Measurements from ENCODE around the gene NPAS2. TPM values are rescaled to one million over a fixed set of nuclear protein-coding genes. Genes with fewer than 3 reads are reported as not detected.

NPAS2 gene
- total and polyA plus RNA-seq, 2 donors (not counting 1 experiment from before 2014, with no cell fraction given), result 3.6 to 4.9 TPM

- H3K27me3 ChIP-seq (ENCODE audit: control insufficient read depth, insufficient read depth, low read length), result no peaks in the 10 kb centered on the region
- H3K9me3 ChIP-seq (ENCODE audit: control insufficient read depth, insufficient read depth, low read depth, low read length), result no peaks in the 10 kb centered on the region
Observed at GRCh38 chr2:101040761-101041160, 220.8 kb downstream of the NPAS2 start.

GRCh38 chr2:101041413-101041812, 221.5 kb downstream of the NPAS2 start:
- Histone ChIP-seq H3K4me2 (ENCODE audit: extremely low read depth, insufficient read depth, low read length) (no peak overlapping the region), H3K4me3 (replicated peaks in 1 of 4; ENCODE audit: control extremely low read depth in 1 of 4, insufficient read depth in 1 of 4, low read depth in 3 of 4, low read length in 4 of 4) (no peak overlapping the region), H3K27ac (ENCODE audit: insufficient read depth, low read length) (no peak overlapping the region), H3K9me3 (ENCODE audit: control insufficient read depth, insufficient read depth, low read depth, low read length) (no peaks in the 10 kb centered on the region), H3K79me2 (ENCODE audit: control insufficient read depth, insufficient read depth, low read length) (no peaks in the 10 kb centered on the region), H3K36me3 (ENCODE audit: control insufficient read depth, insufficient read depth, low read length) (peaks cover 4% of the 10 kb centered on the region), H4K20me1 (ENCODE audit: control insufficient read depth, extremely low read depth, insufficient read depth, low read length) (no peaks in the 10 kb centered on the region), H3K4me1 (ENCODE audit: control insufficient read depth, extremely low read depth, insufficient read depth, low read length) (no peaks in the 10 kb centered on the region), H3K9ac (ENCODE audit: insufficient read depth, low read length) (no peak overlapping the region), H3K27me3 (ENCODE audit: control insufficient read depth, insufficient read depth, low read length) (no peaks in the 10 kb centered on the region), H2AFZ (ENCODE audit: low read length) (no peak overlapping the region)
- DNase-seq (ENCODE audit: low read depth in 2 of 2), result peak in 1 of 2 donors; percentile 16
- no peak for TF ChIP-seq EZH2 (IDR thresholded peaks at IDR 0.05; ENCODE audit: low read length, missing control alignments)
- TF ChIP-seq, protein P1, sequence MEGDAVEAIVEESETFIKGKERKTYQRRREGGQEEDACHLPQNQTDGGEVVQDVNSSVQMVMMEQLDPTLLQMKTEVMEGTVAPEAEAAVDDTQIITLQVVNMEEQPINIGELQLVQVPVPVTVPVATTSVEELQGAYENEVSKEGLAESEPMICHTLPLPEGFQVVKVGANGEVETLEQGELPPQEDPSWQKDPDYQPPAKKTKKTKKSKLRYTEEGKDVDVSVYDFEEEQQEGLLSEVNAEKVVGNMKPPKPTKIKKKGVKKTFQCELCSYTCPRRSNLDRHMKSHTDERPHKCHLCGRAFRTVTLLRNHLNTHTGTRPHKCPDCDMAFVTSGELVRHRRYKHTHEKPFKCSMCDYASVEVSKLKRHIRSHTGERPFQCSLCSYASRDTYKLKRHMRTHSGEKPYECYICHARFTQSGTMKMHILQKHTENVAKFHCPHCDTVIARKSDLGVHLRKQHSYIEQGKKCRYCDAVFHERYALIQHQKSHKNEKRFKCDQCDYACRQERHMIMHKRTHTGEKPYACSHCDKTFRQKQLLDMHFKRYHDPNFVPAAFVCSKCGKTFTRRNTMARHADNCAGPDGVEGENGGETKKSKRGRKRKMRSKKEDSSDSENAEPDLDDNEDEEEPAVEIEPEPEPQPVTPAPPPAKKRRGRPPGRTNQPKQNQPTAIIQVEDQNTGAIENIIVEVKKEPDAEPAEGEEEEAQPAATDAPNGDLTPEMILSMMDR (conservative IDR thresholded peaks at IDR 0.05 in 1 of 2, IDR thresholded peaks at IDR 0.05 in 1 of 2; ENCODE audit: low read depth in 1 of 2, low read length in 2 of 2), result no peak

More at GRCh38 chr2:101040761-101041160, 220.8 kb downstream of the NPAS2 start:
- Histone ChIP-seq H3K27ac (ENCODE audit: insufficient read depth, low read length) (no peak overlapping the region), H2AFZ (ENCODE audit: low read length) (no peak overlapping the region), H3K79me2 (ENCODE audit: control insufficient read depth, insufficient read depth, low read length) (no peaks in the 10 kb centered on the region), H3K4me1 (ENCODE audit: control insufficient read depth, extremely low read depth, insufficient read depth, low read length) (no peaks in the 10 kb centered on the region), H4K20me1 (ENCODE audit: control insufficient read depth, extremely low read depth, insufficient read depth, low read length) (no peaks in the 10 kb centered on the region), H3K4me3 (replicated peaks in 1 of 4; ENCODE audit: control extremely low read depth in 1 of 4, insufficient read depth in 1 of 4, low read depth in 3 of 4, low read length in 4 of 4) (no peak overlapping the region), H3K4me2 (ENCODE audit: extremely low read depth, insufficient read depth, low read length) (no peak overlapping the region), H3K36me3 (ENCODE audit: control insufficient read depth, insufficient read depth, low read length) (peaks cover 4% of the 10 kb centered on the region), H3K9ac (ENCODE audit: insufficient read depth, low read length) (no peak overlapping the region)
- DNase-seq (ENCODE audit: low read depth in 2 of 2), result no peak
- TF ChIP-seq EZH2 (IDR thresholded peaks at IDR 0.05; ENCODE audit: low read length, missing control alignments), result no peak
- TF ChIP-seq, protein P1 (conservative IDR thresholded peaks at IDR 0.05 in 1 of 2, IDR thresholded peaks at IDR 0.05 in 1 of 2; ENCODE audit: low read depth in 1 of 2, low read length in 2 of 2), result no peak

- H3K79me2 ChIP-seq (ENCODE audit: control insufficient read depth, insufficient read depth, low read length), result no peaks in the 10 kb centered on the region
Observed at GRCh38 chr2:101045330-101045729, 225.4 kb downstream of the NPAS2 start.

More at GRCh38 chr2:101045330-101045729, 225.4 kb downstream of the NPAS2 start:
- no peak overlapping the region for H3K9ac ChIP-seq (ENCODE audit: insufficient read depth, low read length)
- no peak overlapping the region for H3K4me3 ChIP-seq (replicated peaks in 1 of 4; ENCODE audit: control extremely low read depth in 1 of 4, insufficient read depth in 1 of 4, low read depth in 3 of 4, low read length in 4 of 4)
- no peak for DNase-seq (ENCODE audit: low read depth in 2 of 2)
- TF ChIP-seq EZH2 (IDR thresholded peaks at IDR 0.05; ENCODE audit: low read length, missing control alignments), result no peak
- TF ChIP-seq, protein P1 (conservative IDR thresholded peaks at IDR 0.05 in 1 of 2, IDR thresholded peaks at IDR 0.05 in 1 of 2; ENCODE audit: low read depth in 1 of 2, low read length in 2 of 2), result no peak
- H2AFZ ChIP-seq (ENCODE audit: low read length), result no peak overlapping the region
- H3K9me3 ChIP-seq (ENCODE audit: control insufficient read depth, insufficient read depth, low read depth, low read length), result no peaks in the 10 kb centered on the region
- no peaks in the 10 kb centered on the region for H3K4me1 ChIP-seq (ENCODE audit: control insufficient read depth, extremely low read depth, insufficient read depth, low read length)
- no peaks in the 10 kb centered on the region for H3K27me3 ChIP-seq (ENCODE audit: control insufficient read depth, insufficient read depth, low read length)
- H4K20me1 ChIP-seq (ENCODE audit: control insufficient read depth, extremely low read depth, insufficient read depth, low read length), result no peaks in the 10 kb centered on the region
- H3K36me3 ChIP-seq (ENCODE audit: control insufficient read depth, insufficient read depth, low read length), result no peaks in the 10 kb centered on the region
- no peak overlapping the region for H3K4me2 ChIP-seq (ENCODE audit: extremely low read depth, insufficient read depth, low read length)
- no peak overlapping the region for H3K27ac ChIP-seq (ENCODE audit: insufficient read depth, low read length)

Other genes with a start within 250 kb of the NPAS2 start
- 1,159 and 1,348 TPM in 2 replicates for gene RPL31, start 182.2 kb downstream of the NPAS2 start, total RNA-seq
- 2,177 and 2,636 TPM in 2 replicates for gene RPL31, start 182.2 kb downstream of the NPAS2 start, polyA plus RNA-seq